Measurements from ENCODE around the gene YES1.

YES1 gene

GRCh38 chr18:812376-813171 is 532 bp upstream of the YES1 start:
- H3K36me3 ChIP-seq (ENCODE audit: control insufficient read depth in 2 of 2, insufficient read depth in 1 of 2, low read length in 2 of 2): no peaks in the 10 kb centered on the region
- H3K27ac ChIP-seq (ENCODE audit: extremely low read depth, low read depth, low read length): peak overlapping the region; percentile 81
- H3K9me3 ChIP-seq (ENCODE audit: control insufficient read depth, insufficient read depth, low read depth, low read length): no peaks in the 10 kb centered on the region
- H3K4me1 ChIP-seq (ENCODE audit: control insufficient read depth, insufficient read depth, low read length): peaks cover 17% of the 10 kb centered on the region
- CTCF ChIA-PET: interaction anchor here (1.0 to 4.8 kb wide), 4 partner anchors 12 to 71 kb away, joined by 4 to 37 read pairs (median 5); no protein-coding TSS in a partner anchor
- H3K4me3 ChIP-seq (ENCODE audit: low read depth, low read length): peak overlapping the region; percentile 91
- POLR2A ChIA-PET: interaction anchor here (1.6 kb wide), 1 partner anchor 18 kb away, joined by 4 read pairs; no protein-coding TSS in a partner anchor
- TF ChIP-seq ZNF274 (IDR thresholded peaks at IDR 0.05; ENCODE audit: low read length) (no peak), ZNF274 (tag by site-specific recombination; IDR thresholded peaks at IDR 0.05; ENCODE audit: borderline replicate concordance) (no peak), ZNF624 (tag by site-specific recombination; IDR thresholded peaks at IDR 0.05) (no peak), BCL6B (tag by site-specific recombination; IDR thresholded peaks at IDR 0.05) (no peak), ZNF501 (tag by site-specific recombination; IDR thresholded peaks at IDR 0.05) (peak; percentile 62), ZNF362 (tag by site-specific recombination; IDR thresholded peaks at IDR 0.05) (peak; percentile 41; the same call in 1 of the 2 replicates), SALL2 (tag by site-specific recombination; IDR thresholded peaks at IDR 0.05; ENCODE audit: borderline replicate concordance) (no peak), ZNF248 (tag by site-specific recombination; IDR thresholded peaks at IDR 0.05) (no peak), ZBTB44 (tag by site-specific recombination; IDR thresholded peaks at IDR 0.05) (no peak), ZNF121 (tag by site-specific recombination; IDR thresholded peaks at IDR 0.05) (no peak), ZNF132 (tag by site-specific recombination; IDR thresholded peaks at IDR 0.05; ENCODE audit: borderline replicate concordance) (no peak), ZNF529 (tag by site-specific recombination; IDR thresholded peaks at IDR 0.05; ENCODE audit: insufficient replicate concordance) (no peak), BCL11A (tag by site-specific recombination; IDR thresholded peaks at IDR 0.05; ENCODE audit: low read depth) (no peak), ZNF776 (tag by site-specific recombination; IDR thresholded peaks at IDR 0.05; ENCODE audit: borderline replicate concordance) (no peak), OSR2 (tag by site-specific recombination; IDR thresholded peaks at IDR 0.05) (no peak), AEBP2 (tag by site-specific recombination; IDR thresholded peaks at IDR 0.05; ENCODE audit: borderline replicate concordance) (no peak), KLF1 (tag by site-specific recombination; IDR thresholded peaks at IDR 0.05) (peak; percentile 38; the same call in 1 of the 2 replicates), ZBTB17 (tag by site-specific recombination; IDR thresholded peaks at IDR 0.05) (peak; percentile 79), ZNF707 (tag by site-specific recombination; IDR thresholded peaks at IDR 0.05) (no peak), ZNF394 (tag by site-specific recombination; IDR thresholded peaks at IDR 0.05; ENCODE audit: borderline replicate concordance) (0 out of 2 replicates have a peak, but pooled peaks have one; percentile 10), KLF10 (tag by site-specific recombination; IDR thresholded peaks at IDR 0.05) (peak; percentile 54; the same call in 1 of the 2 replicates), ZNF544 (tag by site-specific recombination; IDR thresholded peaks at IDR 0.05) (no peak), REPIN1 (tag by site-specific recombination; IDR thresholded peaks at IDR 0.05; ENCODE audit: low read depth) (no peak), ZNF654 (tag by site-specific recombination; IDR thresholded peaks at IDR 0.05; ENCODE audit: low read depth) (no peak), PRDM2 (tag by site-specific recombination; IDR thresholded peaks at IDR 0.05; ENCODE audit: borderline replicate concordance) (no peak), ZNF404 (tag by site-specific recombination; IDR thresholded peaks at IDR 0.05) (no peak)
